ENCODE results near the gene DDX19B. TPM values are rescaled to one million over a fixed set of nuclear protein-coding genes. Genes with fewer than 3 reads are reported as not detected.
"Not testable (repeated sequence)": the region's sequence is repeated elsewhere in the genome, so short reads cannot be mapped to it uniquely, and the experiment has no call there.

DDX19B gene
- total and polyA plus RNA-seq, 7 experiments from 2014 or later, result 23.6 to 60.5 (median 29.0) TPM

- H3K9me3 Mint-ChIP-seq, result no peaks in the 10 kb centered on the region
- peak; percentile 63 for ATAC-seq
- H3K27me3 ChIP-seq (ENCODE audit: control insufficient read depth in 2 of 2, insufficient read depth in 2 of 2, low read length in 2 of 2), result no peaks in the 10 kb centered on the region
- POLR2A ChIA-PET, result interaction anchor here (0.8 kb wide), 1 partner anchor 15 kb away, joined by 3 read pairs; no protein-coding TSS in a partner anchor
- no peak overlapping the region for H3K27ac ChIP-seq (ENCODE audit: low read depth, low read length)
- no peaks in the 10 kb centered on the region for H3K4me1 Mint-ChIP-seq
- H3K4me3 Mint-ChIP-seq, result no peak overlapping the region
- no peaks in the 10 kb centered on the region for H3K9me3 ChIP-seq (ENCODE audit: control insufficient read depth in 2 of 3, low read length in 3 of 3)
- H3K27ac Mint-ChIP-seq, result peak overlapping the region in 4 of 9 donors; percentile 52 to 72 (median 56)
- H3K27me3 Mint-ChIP-seq, result no peaks in the 10 kb centered on the region
- CTCF ChIA-PET, result interaction anchor here (1.4 to 1.6 kb wide), 3 partner anchors 10 to 135 kb away, joined by 3 to 4 read pairs (median 3); no protein-coding TSS in a partner anchor
- H3K36me3 ChIP-seq (ENCODE audit: control insufficient read depth in 2 of 3, insufficient read depth in 3 of 3, low read length in 3 of 3), result peaks cover 0 to 52% (median 8%) of the 10 kb centered on the region in 3 experiments
- H3K36me3 Mint-ChIP-seq, result peaks cover 0 to 17% (median 10%) of the 10 kb centered on the region in 5 donors
- peak in 5 of 9 donors; percentile 5 to 24 (median 16) for DNase-seq
- H3K4me3 ChIP-seq (ENCODE audit: low read length), result no peak overlapping the region
- H3K4me1 ChIP-seq (ENCODE audit: control insufficient read depth in 2 of 2, insufficient read depth in 2 of 2, low read length in 2 of 2), result no peaks in the 10 kb centered on the region
- intact Hi-C loops (cut with micrococcal nuclease), result loop anchor here in 1 of 2 donors (1.0 kb wide), 1 partner anchor 322 kb away; no protein-coding TSS in a partner anchor
These were observed 32.8 kb downstream of the DDX19B start for GRCh38 chr16:70331588-70332358.

GRCh38 chr16:70332728-70333127 lies 33.7 kb downstream of the DDX19B start:
- H3K4me1 ChIP-seq (ENCODE audit: control insufficient read depth in 2 of 2, insufficient read depth in 2 of 2, low read length in 2 of 2); CTCF ChIA-PET; H3K4me1 Mint-ChIP-seq; H3K9me3 Mint-ChIP-seq; H3K4me3 Mint-ChIP-seq; intact Hi-C loops (cut with micrococcal nuclease); DNase-seq; H3K27me3 ChIP-seq (ENCODE audit: control insufficient read depth in 2 of 2, insufficient read depth in 2 of 2, low read length in 2 of 2); POLR2A ChIA-PET; H3K9me3 ChIP-seq (ENCODE audit: control insufficient read depth in 2 of 3, low read length in 3 of 3); H3K27ac ChIP-seq (ENCODE audit: low read depth, low read length); ATAC-seq; H3K4me3 ChIP-seq (ENCODE audit: low read length); H3K27me3 Mint-ChIP-seq: not testable (repeated sequence)
- H3K36me3 ChIP-seq (ENCODE audit: control insufficient read depth in 2 of 3, insufficient read depth in 3 of 3, low read length in 3 of 3), result peaks cover 0 to 52% (median 8%) of the 10 kb centered on the region in 3 experiments
- Mint-ChIP-seq H3K27ac (peak overlapping the region in 2 of 9 donors; percentile 34 to 70), H3K36me3 (peaks cover 0 to 17% (median 10%) of the 10 kb centered on the region in 5 donors)

GRCh38 chr16:70337814-70338213 lies 38.8 kb downstream of the DDX19B start:
- POLR2A ChIA-PET, result interaction anchor here (2.2 kb wide), 1 partner anchor 13 kb away, joined by 6 read pairs; no protein-coding TSS in a partner anchor
- intact Hi-C loops (cut with micrococcal nuclease), result no loop called here

GRCh38 chr16:70341600-70341999 lies 42.6 kb downstream of the DDX19B start:
- no peak for DNase-seq
- no peak overlapping the region for H3K4me3 Mint-ChIP-seq
- ATAC-seq, result no peak
- peaks cover 5 to 12% (median 8%) of the 10 kb centered on the region in 7 donors for H3K4me1 Mint-ChIP-seq
- H3K36me3 Mint-ChIP-seq, result no peaks in the 10 kb centered on the region
- ChIA-PET POLR2A (no interaction called here), CTCF (no interaction called here)
- H3K4me3 ChIP-seq (ENCODE audit: low read length), result no peak overlapping the region
- H3K27me3 Mint-ChIP-seq, result no peaks in the 10 kb centered on the region
- H3K9me3 ChIP-seq (ENCODE audit: control insufficient read depth in 2 of 3, low read length in 3 of 3), result no peaks in the 10 kb centered on the region
- H3K9me3 Mint-ChIP-seq, result peaks cover 0 to under 1% (median 0%) of the 10 kb centered on the region in 11 donors
- H3K27ac ChIP-seq (ENCODE audit: low read depth, low read length), result no peak overlapping the region
- no peaks in the 10 kb centered on the region for H3K36me3 ChIP-seq (ENCODE audit: control insufficient read depth in 2 of 3, insufficient read depth in 3 of 3, low read length in 3 of 3)
- H3K27me3 ChIP-seq (ENCODE audit: control insufficient read depth in 2 of 2, insufficient read depth in 2 of 2, low read length in 2 of 2), result no peaks in the 10 kb centered on the region
- peak overlapping the region in 4 of 9 donors; percentile 21 to 77 (median 45) for H3K27ac Mint-ChIP-seq
- H3K4me1 ChIP-seq (ENCODE audit: control insufficient read depth in 2 of 2, insufficient read depth in 2 of 2, low read length in 2 of 2), result peaks cover 5 to 6% of the 10 kb centered on the region in 2 donors
- intact Hi-C loops (cut with micrococcal nuclease), result no loop called here

More at GRCh38 chr16:70337814-70338213, 38.8 kb downstream of the DDX19B start:
- no peaks in the 10 kb centered on the region for H3K27me3 ChIP-seq (ENCODE audit: control insufficient read depth in 2 of 2, insufficient read depth in 2 of 2, low read length in 2 of 2)
- Mint-ChIP-seq H3K36me3 (peaks cover 0 to 13% (median 6%) of the 10 kb centered on the region in 5 donors), H3K4me3 (no peak overlapping the region), H3K4me1 (peaks cover 0 to 4% (median 0%) of the 10 kb centered on the region in 7 donors), H3K27me3 (no peaks in the 10 kb centered on the region), H3K9me3 (no peaks in the 10 kb centered on the region), H3K27ac (no peak overlapping the region)
- no peak overlapping the region for H3K4me3 ChIP-seq (ENCODE audit: low read length)
- H3K9me3 ChIP-seq (ENCODE audit: control insufficient read depth in 2 of 3, low read length in 3 of 3), result no peaks in the 10 kb centered on the region
- H3K36me3 ChIP-seq (ENCODE audit: control insufficient read depth in 2 of 3, insufficient read depth in 3 of 3, low read length in 3 of 3), result peaks cover 0 to 25% (median 8%) of the 10 kb centered on the region in 3 experiments
- CTCF ChIA-PET, result interaction anchor here (1.3 kb wide), 1 partner anchor 1142 kb away, joined by 7 read pairs; no protein-coding TSS in a partner anchor
- ATAC-seq (no peak), DNase-seq (no peak)
- no peak overlapping the region for H3K27ac ChIP-seq (ENCODE audit: low read depth, low read length)
- H3K4me1 ChIP-seq (ENCODE audit: control insufficient read depth in 2 of 2, insufficient read depth in 2 of 2, low read length in 2 of 2), result no peaks in the 10 kb centered on the region

GRCh38 chr16:70342016-70342415 lies 43.0 kb downstream of the DDX19B start:
- Histone ChIP-seq H3K4me1 (ENCODE audit: control insufficient read depth in 2 of 2, insufficient read depth in 2 of 2, low read length in 2 of 2) (peaks cover 5 to 6% of the 10 kb centered on the region in 2 donors), H3K9me3 (ENCODE audit: control insufficient read depth in 2 of 3, low read length in 3 of 3) (no peaks in the 10 kb centered on the region), H3K4me3 (ENCODE audit: low read length) (no peak overlapping the region), H3K36me3 (ENCODE audit: control insufficient read depth in 2 of 3, insufficient read depth in 3 of 3, low read length in 3 of 3) (no peaks in the 10 kb centered on the region), H3K27ac (ENCODE audit: low read depth, low read length) (no peak overlapping the region), H3K27me3 (ENCODE audit: control insufficient read depth in 2 of 2, insufficient read depth in 2 of 2, low read length in 2 of 2) (no peaks in the 10 kb centered on the region)
- Mint-ChIP-seq H3K27me3 (no peaks in the 10 kb centered on the region), H3K9me3 (peaks cover 0 to 5% (median 0%) of the 10 kb centered on the region in 11 donors), H3K4me1 (peaks cover 5 to 16% (median 10%) of the 10 kb centered on the region in 7 donors), H3K27ac (peak overlapping the region in 3 of 9 donors; percentile 37 to 77 (median 74)), H3K36me3 (no peaks in the 10 kb centered on the region), H3K4me3 (no peak overlapping the region)
- intact Hi-C loops (cut with micrococcal nuclease), result no loop called here
- CTCF ChIA-PET, result no interaction called here
- POLR2A ChIA-PET, result interaction anchor here (0.7 to 1.4 kb wide), 2 partner anchors 44 to 96 kb away, joined by 3 to 4 read pairs; partner anchors contain the start of gene DDX19B
- ATAC-seq, result no peak
- DNase-seq, result no peak

- intact Hi-C loops (cut with micrococcal nuclease), result loop anchor here (1.0 to 2.0 kb wide), 11 partner anchors 35 to 232 kb away; partner anchors contain the start of genes AARS1 (in 2 of the 2), COG4 (in 2 of the 2), DDX19B (in 2 of the 2) and SF3B3 (in 2 of the 2)
- H3K9me3 Mint-ChIP-seq, result peaks cover 0 to 6% (median 0%) of the 10 kb centered on the region in 11 donors
- no peaks in the 10 kb centered on the region for H3K27me3 Mint-ChIP-seq
- Histone ChIP-seq H3K27me3 (ENCODE audit: control insufficient read depth in 2 of 2, insufficient read depth in 2 of 2, low read length in 2 of 2) (no peaks in the 10 kb centered on the region), H3K9me3 (ENCODE audit: control insufficient read depth in 2 of 3, low read length in 3 of 3) (no peaks in the 10 kb centered on the region), H3K4me1 (ENCODE audit: control insufficient read depth in 2 of 2, insufficient read depth in 2 of 2, low read length in 2 of 2) (peaks cover 15 to 17% of the 10 kb centered on the region in 2 donors), H3K4me3 (ENCODE audit: low read length) (peak overlapping the region; percentile 63), H3K27ac (ENCODE audit: low read depth, low read length) (peak overlapping the region; percentile 92), H3K36me3 (ENCODE audit: control insufficient read depth in 2 of 3, insufficient read depth in 3 of 3, low read length in 3 of 3) (peaks cover 0 to 10% (median 0%) of the 10 kb centered on the region in 3 experiments)
- H3K4me1 Mint-ChIP-seq, result peaks cover 11 to 45% (median 33%) of the 10 kb centered on the region in 7 donors
- DNase-seq, result no peak
- peak overlapping the region; percentile 93 to 99 (median 97) for H3K27ac Mint-ChIP-seq
- CTCF ChIA-PET, result interaction anchor here (1.9 kb wide), 1 partner anchor 35 kb away, joined by 8 read pairs; no protein-coding TSS in a partner anchor
- POLR2A ChIA-PET, result interaction anchor here (0.5 to 2.9 kb wide), 12 partner anchors 14 to 177 kb away, joined by 3 to 41 read pairs (median 7); partner anchors contain the start of genes AARS1, COG4, DDX19B and SF3B3
- no peak for ATAC-seq
- H3K36me3 Mint-ChIP-seq, result peaks cover 0 to 8% (median 5%) of the 10 kb centered on the region in 5 donors
- H3K4me3 Mint-ChIP-seq, result peak overlapping the region; percentile 85 to 99 (median 96)
These were observed 46.9 kb downstream of the DDX19B start for GRCh38 chr16:70345840-70346239.
